ENCODE measurements around the gene AMH. TPM values are rescaled to one million over a fixed set of nuclear protein-coding genes. Genes with fewer than 3 reads are reported as not detected.
A peak's percentile ranks its signal among the peaks of the same experiment; 100 is the strongest.

Gene AMH
- total and polyA plus RNA-seq, 4 donors, result 0.73 to 3.5 (median 1.8) TPM

GRCh38 chr19:2242092-2242537, 7.0 kb upstream of the AMH start:
- peaks cover 20 to 43% (median 31%) of the 10 kb centered on the region in 4 donors for H3K36me3 ChIP-seq (ENCODE audit: control insufficient read depth in 4 of 4, insufficient read depth in 4 of 4, low read length in 4 of 4)
- peaks cover 15 to 42% (median 21%) of the 10 kb centered on the region in 5 donors for H3K4me1 ChIP-seq (ENCODE audit: control insufficient read depth in 5 of 5, insufficient read depth in 5 of 5, low read length in 5 of 5)
- H3K9me3 ChIP-seq (ENCODE audit: control insufficient read depth in 4 of 4, insufficient read depth in 3 of 4, low read length in 3 of 4), result no peaks in the 10 kb centered on the region
- 89 to 92% methylated on average over 12 of the region's 12 CpGs for WGBS, 2 donors
- no peaks in the 10 kb centered on the region for H3K27me3 ChIP-seq (ENCODE audit: control insufficient read depth in 3 of 3, insufficient read depth in 3 of 3, low read length in 2 of 3)
- no peak overlapping the region for H3K9ac ChIP-seq (ENCODE audit: insufficient read depth in 1 of 2, low read length in 2 of 2)
- TF ChIP-seq CTCF (IDR thresholded peaks at IDR 0.05; ENCODE audit: control extremely low read depth, extremely low read depth), result no peak
- DNase-seq (no peak), ATAC-seq (ENCODE audit: insufficient read depth, low FRiP score) (no peak)
- H3K4me3 ChIP-seq, result no peak overlapping the region
- H3K27ac ChIP-seq (ENCODE audit: low read depth in 1 of 2, low read length in 1 of 2), result peak overlapping the region in 1 of 2 donors; percentile 28

- no peaks in the 10 kb centered on the region for H3K27me3 ChIP-seq (ENCODE audit: control insufficient read depth in 3 of 3, insufficient read depth in 3 of 3, low read length in 2 of 3)
- 93 to 95% methylated on average over 8 of the region's 8 CpGs for WGBS, 2 donors
- peak overlapping the region in 1 of 2 donors; percentile 11 for H3K27ac ChIP-seq (ENCODE audit: low read depth in 1 of 2, low read length in 1 of 2)
- H3K9ac ChIP-seq (ENCODE audit: insufficient read depth in 1 of 2, low read length in 2 of 2), result no peak overlapping the region
- DNase-seq (no peak), ATAC-seq (ENCODE audit: insufficient read depth, low FRiP score) (no peak)
- H3K36me3 ChIP-seq (ENCODE audit: control insufficient read depth in 4 of 4, insufficient read depth in 4 of 4, low read length in 4 of 4), result peaks cover 20 to 50% (median 35%) of the 10 kb centered on the region in 4 donors
- H3K4me1 ChIP-seq (ENCODE audit: control insufficient read depth in 5 of 5, insufficient read depth in 5 of 5, low read length in 5 of 5), result peaks cover 9 to 35% (median 16%) of the 10 kb centered on the region in 5 donors
- peaks cover 0 to 4% (median 0%) of the 10 kb centered on the region in 4 donors for H3K9me3 ChIP-seq (ENCODE audit: control insufficient read depth in 4 of 4, insufficient read depth in 3 of 4, low read length in 3 of 4)
- TF ChIP-seq CTCF (IDR thresholded peaks at IDR 0.05; ENCODE audit: control extremely low read depth, extremely low read depth), result no peak
- no peak overlapping the region for H3K4me3 ChIP-seq
These were observed 6.3 kb upstream of the AMH start for GRCh38 chr19:2242816-2243215.

- Histone ChIP-seq H3K36me3 (ENCODE audit: control insufficient read depth in 4 of 4, insufficient read depth in 4 of 4, low read length in 4 of 4) (peaks cover 20 to 56% (median 36%) of the 10 kb centered on the region in 4 donors), H3K9me3 (ENCODE audit: control insufficient read depth in 4 of 4, insufficient read depth in 3 of 4, low read length in 3 of 4) (peaks cover 0 to 4% (median 0%) of the 10 kb centered on the region in 4 donors), H3K4me3 (no peak overlapping the region), H3K27ac (ENCODE audit: low read depth in 1 of 2, low read length in 1 of 2) (no peak overlapping the region), H3K9ac (ENCODE audit: insufficient read depth in 1 of 2, low read length in 2 of 2) (no peak overlapping the region), H3K27me3 (ENCODE audit: control insufficient read depth in 3 of 3, insufficient read depth in 3 of 3, low read length in 2 of 3) (no peaks in the 10 kb centered on the region), H3K4me1 (ENCODE audit: control insufficient read depth in 5 of 5, insufficient read depth in 5 of 5, low read length in 5 of 5) (peaks cover 4 to 29% (median 14%) of the 10 kb centered on the region in 5 donors)
- DNase-seq (no peak), ATAC-seq (ENCODE audit: insufficient read depth, low FRiP score) (no peak)
- TF ChIP-seq CTCF (IDR thresholded peaks at IDR 0.05; ENCODE audit: control extremely low read depth, extremely low read depth), result no peak
- WGBS, 2 donors, result 89 to 92% methylated on average over 32 of the region's 32 CpGs
These were observed 5.6 kb upstream of the AMH start for GRCh38 chr19:2243274-2244124.

Data from lung (tissue), 12 donors.